HG02571 (cell line): ENCODE measurements around the gene ANXA3.
"Not testable (repeated sequence)": the region's sequence is repeated elsewhere in the genome, so short reads cannot be mapped to it uniquely, and the experiment has no call there.

Experiments
- ATAC-seq: cut with Tn5 transposase; IDR thresholded peaks from one replicate; pipeline ENCODE4 v1.9.1; 2021; ENCODE audit warnings: mild to moderate bottlenecking, moderate library complexity; ENCODE audit not compliant: unreplicated experiment

Gene ANXA3, protein sequence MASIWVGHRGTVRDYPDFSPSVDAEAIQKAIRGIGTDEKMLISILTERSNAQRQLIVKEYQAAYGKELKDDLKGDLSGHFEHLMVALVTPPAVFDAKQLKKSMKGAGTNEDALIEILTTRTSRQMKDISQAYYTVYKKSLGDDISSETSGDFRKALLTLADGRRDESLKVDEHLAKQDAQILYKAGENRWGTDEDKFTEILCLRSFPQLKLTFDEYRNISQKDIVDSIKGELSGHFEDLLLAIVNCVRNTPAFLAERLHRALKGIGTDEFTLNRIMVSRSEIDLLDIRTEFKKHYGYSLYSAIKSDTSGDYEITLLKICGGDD

DNA sequence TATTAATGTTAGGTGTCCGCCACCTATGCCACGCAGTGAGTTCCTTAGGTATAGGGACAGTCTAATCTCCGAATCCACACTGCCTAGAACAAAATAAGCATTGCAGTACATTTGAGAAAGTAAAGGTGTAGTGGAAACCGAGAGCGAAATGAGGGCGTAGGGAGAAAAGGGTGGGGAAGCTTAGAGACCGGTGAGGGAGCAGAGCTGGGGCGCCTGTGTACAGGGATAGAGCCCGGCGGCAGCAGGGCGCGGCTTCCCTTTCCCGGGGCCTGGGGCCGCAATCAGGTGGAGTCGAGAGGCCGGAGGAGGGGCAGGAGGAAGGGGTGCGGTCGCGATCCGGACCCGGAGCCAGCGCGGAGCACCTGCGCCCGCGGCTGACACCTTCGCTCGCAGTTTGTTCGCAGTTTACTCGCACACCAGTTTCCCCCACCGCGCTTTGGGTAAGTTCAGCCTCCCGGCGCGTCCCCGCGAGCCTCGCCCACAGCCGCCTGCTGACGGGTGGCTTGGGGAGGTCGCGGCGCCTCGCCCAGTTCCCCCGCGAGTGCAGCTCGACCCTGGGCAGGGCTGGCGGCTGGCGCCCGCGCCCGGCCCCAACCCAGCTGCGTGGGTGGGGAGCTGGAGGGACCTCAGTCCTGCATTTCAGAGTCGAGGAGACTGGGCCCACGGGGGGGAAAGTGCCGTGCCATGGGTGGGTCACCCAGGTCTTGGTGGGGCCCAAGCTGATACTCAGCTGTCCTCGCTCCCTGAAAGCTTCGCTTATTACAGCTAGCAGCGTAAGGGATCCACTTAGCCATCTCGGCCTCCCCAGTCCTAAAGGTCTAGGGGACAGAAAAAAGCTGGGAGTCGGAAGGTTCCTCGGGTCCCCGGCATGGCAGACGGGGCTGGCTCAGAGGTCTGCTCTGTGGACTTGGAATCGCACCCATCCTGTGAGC, at the start of gene ANXA3:
Gene ANXA3 (plus strand): TSS at position 351 of the 932 bp plus-strand sequence. CDS start 2,704 bp downstream, outside the sequence.
- ATAC-seq: no peak

DNA sequence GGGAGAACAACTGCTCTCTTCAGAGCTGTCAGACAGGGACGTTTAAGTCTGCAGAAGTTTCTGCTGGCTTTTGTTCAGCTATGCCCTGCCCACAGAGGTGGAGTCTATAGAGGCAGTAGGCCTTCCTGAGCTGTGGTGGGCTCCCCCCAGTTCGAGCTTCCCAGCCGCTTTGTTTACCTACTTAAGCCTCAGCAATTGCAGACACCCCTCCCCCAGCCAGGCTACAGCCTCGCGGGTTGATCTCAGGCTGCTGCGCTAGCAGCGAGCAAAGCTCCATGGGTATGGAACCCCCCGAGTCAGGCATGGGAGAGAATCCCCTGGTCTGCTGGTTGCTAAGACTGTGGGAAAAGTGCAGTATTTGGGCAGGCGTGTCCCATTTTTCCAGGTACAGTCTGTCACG, 45.3 kb upstream of the ANXA3 start:
- not testable (repeated sequence) for ATAC-seq

DNA sequence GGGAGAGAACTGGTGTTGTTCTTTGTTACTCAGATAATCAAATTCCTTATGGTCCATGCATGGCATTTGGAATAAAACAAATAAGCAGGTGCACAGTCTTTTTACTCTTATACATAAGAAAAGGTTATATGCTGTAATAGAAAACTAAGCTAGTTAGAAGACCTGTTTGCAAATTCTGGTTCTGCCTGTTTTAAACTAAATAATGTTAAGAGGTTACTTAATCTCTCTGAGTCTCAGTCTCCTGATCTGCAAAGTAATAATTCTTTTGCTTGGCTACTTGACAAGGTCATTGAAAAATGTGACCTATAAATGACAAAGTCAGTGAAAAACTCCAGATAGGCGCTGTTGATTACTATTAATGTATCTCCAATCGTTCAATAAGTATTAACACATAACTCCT, 42.5 kb upstream of the ANXA3 start:
- ATAC-seq: no peak

DNA sequence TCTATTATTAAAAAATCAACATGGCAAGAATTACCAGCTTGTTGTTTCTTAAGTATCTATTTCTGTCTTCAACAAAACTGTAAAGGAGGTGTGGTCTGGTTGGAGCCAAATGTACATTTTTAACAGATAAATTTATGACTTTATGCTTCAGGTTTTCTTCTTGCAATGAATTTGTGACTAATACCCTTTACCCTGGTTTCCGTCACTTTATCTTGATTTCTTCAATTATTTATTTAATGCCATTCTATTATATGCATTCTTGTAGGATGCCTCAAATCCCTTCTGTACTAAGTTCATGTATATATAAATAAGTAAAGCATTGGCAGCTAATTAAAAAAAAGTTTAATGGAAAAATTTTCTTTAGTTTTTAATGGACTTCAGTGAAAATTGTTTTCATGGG, 41.5 kb upstream of the ANXA3 start:
- no peak for ATAC-seq

DNA sequence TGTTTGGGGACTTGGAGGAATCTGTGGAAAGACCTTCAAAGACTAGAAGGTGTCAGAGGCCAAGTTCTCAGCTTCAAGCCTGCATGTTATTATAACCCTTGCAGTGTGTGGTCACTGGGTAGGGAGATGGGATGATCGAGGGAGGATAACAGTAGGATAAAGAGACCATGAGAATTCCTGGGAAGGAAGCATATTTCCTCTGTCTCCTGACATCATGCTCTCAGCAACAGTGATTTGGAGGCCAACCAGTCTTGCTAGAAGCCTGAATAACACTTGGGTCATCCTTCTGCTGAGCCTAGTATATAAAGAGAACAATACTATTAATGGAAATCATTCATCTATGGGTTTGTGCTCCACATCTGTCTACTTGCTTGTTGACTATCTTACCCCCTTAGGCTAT, 40.9 kb upstream of the ANXA3 start:
- ATAC-seq: no peak

DNA sequence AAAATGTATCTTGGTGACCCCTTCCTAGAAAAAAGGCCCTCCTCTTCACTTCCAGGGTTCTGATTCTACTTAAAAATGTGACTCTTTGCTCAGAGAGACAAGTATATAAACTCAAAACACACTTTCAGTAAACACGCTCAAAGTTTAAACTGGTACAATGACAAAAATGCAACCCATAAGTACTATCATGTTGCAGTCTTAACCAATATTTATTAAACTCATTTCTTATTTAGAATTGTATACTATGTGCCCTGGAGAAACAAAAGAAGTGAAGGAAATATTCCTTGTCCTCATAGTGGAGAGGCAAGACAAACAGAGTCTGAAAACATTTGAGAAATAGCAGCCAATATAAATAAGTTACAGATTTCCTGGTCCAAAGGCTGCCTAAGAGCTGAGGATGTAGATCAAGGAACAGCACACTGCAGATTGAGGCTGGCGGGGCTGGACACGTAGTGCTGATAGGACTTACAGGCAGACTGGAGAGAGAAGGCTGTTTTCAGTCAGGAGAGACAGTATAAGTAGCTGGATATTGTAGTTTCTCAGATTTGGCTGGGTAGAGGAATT, 39.1 kb upstream of the ANXA3 start:
- no peak for ATAC-seq

DNA sequence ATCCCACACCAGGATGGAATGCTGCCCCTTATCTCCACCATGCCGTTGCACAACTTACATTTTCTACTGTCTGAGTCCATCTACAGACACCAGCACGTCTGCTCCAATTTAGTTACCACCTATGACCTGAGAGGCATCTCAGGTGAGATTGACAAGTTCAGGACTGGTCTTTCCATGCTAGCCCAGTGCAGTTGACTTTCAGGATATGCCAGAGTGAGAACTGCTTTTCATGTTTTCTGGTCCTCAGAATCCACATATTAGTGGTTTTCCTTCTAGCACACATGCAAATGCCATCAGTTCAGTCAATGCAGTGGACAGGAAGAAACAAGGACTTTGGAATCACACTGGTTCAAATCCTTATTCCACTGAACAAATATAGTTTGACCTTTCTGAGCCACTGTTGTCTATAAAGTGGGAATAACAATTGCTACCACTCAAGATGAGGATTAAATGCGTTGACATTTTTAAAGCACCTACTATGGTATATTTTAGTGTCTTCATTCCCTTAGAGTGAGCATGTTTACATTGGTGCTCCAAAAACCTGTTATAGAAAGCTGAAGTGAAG, 38.1 kb upstream of the ANXA3 start:
- ATAC-seq: no peak

DNA sequence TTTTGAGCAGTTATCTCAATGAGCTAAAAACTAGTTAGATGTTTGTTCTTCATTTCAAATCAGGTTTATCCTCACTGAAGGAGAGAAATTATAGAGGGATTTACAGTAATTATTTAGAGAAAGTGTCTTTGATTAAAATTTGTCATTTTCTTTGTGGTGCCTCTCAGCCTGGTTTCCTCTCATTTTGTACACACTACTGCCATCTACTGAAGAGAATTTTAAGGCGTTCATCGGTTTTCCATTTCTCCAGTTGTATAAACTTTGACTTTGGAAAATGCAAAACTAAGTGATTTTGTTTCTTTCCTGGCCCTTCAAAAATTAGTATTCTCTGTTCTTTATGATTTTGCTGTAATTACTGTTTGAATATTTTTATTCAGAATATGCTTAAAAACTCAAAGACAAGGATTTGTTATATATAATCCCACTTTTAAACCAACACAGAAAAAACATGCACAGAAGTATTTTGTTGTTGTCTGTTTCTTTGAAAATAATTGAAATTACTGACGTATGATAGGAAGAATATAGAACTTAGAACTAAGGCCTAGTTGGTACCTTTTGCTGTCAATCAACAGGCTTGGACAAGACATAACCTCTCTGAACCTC, 34.4 kb upstream of the ANXA3 start:
- no peak for ATAC-seq

DNA sequence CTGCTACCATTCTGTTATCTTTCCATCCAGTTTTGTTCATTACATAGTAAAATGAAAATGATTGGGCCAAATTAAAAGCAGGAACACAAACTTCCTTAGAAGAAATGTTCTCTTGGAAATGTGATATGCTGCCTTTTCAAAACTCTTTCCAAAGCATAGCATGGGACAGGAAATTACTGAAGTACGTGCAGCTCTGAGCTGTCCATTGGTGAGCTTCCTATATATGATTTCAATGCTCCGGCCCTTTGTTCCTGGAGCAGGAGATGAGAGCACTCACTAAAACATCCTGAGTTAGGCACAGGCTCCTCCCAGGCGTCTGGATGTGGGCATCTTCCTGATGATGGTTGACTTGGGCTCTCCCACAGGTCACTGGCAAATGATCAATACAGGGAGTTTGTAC, 33.0 kb upstream of the ANXA3 start:
- ATAC-seq: no peak

DNA sequence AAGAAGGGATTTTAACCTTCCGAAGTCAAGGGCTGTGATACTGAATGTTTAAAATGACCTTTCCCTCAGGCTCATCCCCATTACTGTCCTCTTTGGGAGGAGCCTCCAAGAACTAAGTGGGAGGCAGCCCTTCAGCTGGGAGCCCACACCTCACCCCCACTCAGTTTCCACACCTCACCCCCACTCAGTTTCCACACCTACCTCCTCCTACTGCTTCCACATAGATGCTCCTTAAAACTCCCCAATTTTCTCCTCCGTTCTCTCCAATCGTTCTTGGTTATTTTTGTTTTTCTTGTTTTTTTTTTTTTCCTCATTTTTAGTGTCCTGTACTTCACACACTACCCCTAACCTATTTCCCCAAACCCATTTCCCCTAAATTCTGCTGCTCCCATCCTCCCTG, 31.6 kb upstream of the ANXA3 start:
- no peak for ATAC-seq

DNA sequence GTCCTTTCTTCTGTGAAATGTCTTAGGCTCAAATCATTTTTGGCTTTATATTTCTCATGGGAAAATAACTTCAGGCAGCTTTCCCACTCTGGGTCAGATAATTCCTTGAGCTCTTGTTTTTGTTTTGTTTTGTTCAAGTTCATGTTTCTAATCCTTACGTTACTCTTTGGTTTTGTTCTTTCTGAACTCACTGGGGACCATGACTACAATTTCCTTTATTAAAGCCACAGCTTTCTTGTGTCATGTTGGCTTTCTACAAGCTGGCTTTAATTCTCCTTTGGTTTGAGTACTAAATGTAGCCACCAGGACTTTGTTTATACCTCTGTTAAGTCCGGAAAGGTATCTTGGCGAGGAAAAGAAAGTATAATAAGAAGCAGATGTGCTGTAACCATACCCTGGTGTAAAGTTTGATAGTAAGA, 30.8 kb upstream of the ANXA3 start:
- ATAC-seq: no peak

DNA sequence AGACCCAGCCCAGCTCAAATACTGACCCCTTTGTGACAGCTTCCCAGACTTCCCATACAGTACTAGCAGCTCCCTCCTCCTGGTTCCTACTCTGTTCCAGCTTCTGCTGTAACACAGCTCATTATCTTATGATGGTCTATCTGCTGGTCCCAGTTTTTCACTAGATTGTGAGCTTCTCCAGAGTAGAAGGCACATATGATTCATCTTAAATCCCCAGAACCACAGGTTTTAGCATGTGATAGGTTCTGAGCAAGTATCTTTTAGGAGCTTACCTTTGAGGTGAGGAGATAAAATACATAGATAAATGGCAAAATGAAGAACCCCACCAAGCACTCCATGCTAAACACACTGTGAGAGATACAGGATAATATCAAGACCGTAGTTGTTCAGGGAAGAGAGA, 27.6 kb upstream of the ANXA3 start:
- no peak for ATAC-seq

DNA sequence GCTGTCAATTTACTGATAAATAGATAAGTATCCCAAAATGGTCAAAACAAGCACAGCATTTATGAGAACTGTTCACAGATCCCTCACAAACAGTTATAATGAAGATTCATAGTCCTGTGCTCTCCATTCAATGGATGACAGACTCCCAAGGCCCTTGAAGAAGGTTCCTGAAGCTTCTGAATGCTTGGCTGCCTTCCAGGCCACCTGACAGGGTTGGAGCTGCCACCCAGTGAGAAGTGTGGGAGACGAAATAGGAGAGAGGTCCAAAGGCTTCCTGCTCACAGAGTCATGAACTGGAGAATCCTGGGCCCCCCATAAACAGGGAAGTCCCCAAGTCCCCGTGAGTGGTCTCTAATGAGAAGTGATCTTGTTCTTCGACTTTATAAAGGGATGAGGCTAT, 26.0 kb upstream of the ANXA3 start:
- no peak for ATAC-seq

DNA sequence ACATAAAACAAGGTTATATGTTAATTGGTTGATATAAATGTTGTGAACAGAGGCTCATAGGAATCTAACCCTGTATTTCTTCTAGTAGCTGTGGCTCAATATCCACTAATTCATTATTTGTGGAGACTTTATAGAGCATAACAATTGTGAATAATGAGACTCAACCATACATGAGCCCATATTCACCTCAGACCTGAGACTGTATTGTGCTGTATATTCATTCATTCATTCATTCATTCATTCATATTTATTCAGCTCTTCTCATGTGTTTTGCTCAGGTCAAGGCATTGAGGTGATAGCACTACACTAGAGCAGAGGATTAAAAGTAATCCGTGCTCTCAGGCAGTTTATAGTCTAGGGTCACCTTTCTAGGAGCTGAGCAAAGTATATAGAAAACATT, 24.5 kb upstream of the ANXA3 start:
- ATAC-seq: no peak

DNA sequence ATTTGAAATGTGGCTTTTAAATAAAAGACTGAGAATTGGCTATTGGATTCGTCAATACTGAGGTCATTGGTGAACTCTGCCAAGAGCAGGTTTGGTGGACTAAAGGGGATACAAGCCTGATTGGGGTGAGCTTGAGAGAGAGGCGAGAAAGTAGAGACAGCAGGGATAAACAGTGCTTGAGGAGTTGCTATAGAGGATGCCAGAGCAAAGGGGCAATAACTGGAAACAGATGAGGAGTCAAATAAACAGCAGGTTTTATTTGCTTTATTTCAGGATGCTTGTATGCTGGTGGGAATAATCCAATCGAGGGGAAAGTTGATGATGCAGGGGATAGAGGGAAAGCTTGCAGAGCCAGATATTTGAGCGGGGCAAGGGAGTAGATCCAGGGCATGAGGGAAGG, 24.0 kb upstream of the ANXA3 start:
- no peak for ATAC-seq

DNA sequence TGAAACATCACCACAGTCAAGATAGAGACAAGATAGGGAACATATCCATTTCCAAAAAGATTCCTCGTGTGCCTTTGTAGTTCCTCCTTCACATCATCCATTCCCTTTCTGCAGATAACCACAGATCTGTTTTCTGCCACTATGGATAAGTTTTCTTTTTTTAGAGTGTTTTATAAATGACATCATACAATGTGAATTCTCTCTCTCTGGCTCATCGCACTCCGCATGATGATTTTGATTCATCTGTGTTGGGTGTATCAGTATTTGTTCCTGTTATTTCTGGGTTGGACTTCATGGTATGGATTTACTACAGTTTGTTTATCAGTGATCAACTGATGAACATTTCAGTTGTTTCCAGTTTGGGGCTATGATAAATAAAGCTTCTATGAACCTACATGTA, 23.2 kb upstream of the ANXA3 start:
- no peak for ATAC-seq

DNA sequence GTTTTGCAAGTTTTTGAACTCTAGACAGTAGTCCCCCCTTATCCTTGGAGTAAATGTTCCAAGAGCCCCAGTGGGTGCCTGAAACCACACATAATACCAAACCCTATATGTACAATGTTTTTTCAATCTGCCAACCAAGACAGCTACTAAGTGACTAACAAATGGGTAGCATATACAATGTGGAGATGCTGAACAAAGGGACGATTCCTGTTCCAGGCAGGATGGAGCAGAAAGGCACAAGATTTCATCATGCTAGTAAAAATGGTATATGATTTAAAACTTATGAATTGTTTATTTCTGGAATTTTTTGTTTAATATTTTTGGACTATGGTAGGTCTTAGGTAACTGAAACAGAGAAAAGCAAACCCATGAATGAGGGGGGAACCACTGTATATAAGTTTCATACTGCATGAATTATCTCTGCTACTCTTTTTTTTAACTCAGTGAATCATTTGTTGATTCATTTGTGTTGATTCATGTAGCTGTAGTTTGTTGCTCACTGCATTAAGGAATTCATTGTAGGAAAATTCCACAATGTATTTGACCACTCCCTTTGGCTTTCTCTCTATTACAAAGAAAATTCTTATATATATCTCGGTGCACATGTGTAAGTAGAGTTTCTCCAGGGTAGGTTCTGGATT, 21.9 kb upstream of the ANXA3 start:
- ATAC-seq: no peak

DNA sequence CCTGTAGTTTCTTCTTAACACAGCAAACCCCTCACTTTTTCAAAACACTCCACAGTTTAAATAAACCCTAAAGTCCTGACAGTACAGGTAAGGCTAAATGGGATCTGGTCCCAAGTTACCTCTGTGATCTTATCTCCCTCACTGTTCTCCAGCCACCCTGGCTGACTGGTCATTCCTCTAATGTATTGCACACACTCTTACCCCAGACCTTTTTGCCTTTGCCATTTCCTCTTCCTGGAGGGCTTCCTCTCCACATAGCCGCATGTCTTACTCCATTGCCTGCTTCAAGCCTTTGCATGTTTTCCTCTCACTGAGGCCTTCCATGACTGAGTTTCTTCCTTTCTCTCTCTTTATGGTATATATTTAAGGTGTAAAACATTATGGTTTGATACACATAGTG, 19.5 kb upstream of the ANXA3 start:
- ATAC-seq: no peak

DNA sequence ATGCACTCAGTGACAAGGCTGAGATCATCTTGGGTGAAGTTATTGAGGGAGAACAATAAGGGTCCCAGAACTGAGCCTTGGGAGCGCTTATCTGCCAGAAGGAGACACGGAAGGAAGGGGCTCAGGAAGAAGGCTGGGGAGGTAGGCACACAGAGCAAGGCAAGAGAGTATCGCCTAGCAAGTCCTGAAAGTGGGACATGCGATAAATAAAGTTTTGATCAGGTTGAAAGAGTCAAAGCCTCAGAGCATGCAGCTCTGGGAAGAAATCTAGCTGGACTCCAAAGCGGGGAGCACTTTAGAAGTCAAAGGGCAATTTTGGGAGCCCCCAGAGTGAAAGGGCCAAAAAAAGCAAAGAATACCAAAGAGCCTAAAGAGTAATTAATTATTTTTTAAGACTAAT, 17.7 kb upstream of the ANXA3 start:
- no peak for ATAC-seq

DNA sequence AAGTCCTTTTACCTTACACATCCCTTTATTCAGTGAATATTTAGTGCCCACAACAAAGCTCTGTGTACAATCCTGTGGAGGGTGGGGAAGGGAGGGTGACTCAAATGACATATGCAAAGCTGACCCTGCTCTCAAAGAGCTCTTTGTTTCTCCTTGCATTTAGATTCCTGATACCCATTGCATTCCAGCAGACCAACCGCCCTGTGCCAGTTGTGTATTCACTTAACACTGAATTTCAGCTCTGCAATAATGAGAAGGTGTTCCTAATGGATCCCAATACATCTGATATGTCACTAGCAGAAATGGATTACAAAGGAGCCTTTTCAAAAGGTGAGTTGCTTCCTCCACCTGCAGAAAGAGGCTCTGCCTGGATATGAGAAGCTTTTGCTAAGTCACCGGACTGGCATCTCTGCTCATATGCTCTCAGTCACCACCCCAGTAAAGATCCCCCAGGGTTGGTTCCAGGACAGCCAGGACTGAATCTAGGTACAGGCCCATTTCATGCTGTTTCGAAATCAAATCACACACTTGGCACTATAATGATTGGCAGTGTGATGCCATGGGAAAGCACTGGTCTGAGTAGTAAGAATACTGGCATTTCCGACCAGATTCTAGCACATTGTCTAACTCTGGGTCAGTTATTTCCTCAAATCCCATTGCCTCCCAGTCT, 17.1 kb upstream of the ANXA3 start:
- ATAC-seq: no peak
